Colon (tissue), 2 donors: ENCODE data around the gene XXYLT1.
"Not testable (repeated sequence)": the region's sequence is repeated elsewhere in the genome, so short reads cannot be mapped to it uniquely, and the experiment has no call there.

ENCODE experiments used
- FAIRE-seq: peaks from 2 replicates; lab custom pipeline; 2012; peaks lifted over from hg19 to GRCh38; lab: Jason Lieb, UNC
- donor health status: control.
- donor health status: control.

XXYLT1 gene

GRCh38 chr3:195270817-195271409 lies at the start of gene XXYLT1:
XXYLT1 (minus strand) TSS chr3:195271159; CDS start chr3:195271058, 101 bp downstream.
- no peak for FAIRE-seq

- FAIRE-seq: no peak
These were observed 48.1 kb upstream of the XXYLT1 start for GRCh38 chr3:195319060-195319459.

GRCh38 chr3:195312714-195313113 lies 41.8 kb upstream of the XXYLT1 start:
- FAIRE-seq: no peak

DNA sequence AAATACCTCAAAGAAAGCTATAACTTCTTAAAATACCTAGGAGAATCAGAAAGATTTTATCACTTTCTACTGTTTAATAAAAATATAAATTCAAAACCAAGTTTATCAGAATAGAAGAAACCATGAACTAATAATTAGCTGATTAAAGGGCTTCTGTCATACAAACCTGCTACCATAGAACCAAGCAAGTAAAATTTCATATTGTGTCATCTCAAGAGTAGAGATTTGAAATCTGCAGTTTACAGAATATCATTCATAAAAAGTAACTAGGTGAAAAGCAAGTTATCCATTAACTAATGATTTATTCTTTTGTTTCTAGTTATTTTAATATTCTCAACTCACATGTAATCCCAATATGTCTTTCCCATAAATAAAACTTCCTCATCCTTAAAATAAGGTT lies 36.8 kb upstream of the XXYLT1 start:
- no peak for FAIRE-seq

GRCh38 chr3:195306369-195306768 lies 35.4 kb upstream of the XXYLT1 start:
- FAIRE-seq: no peak

GRCh38 chr3:195302431-195302830 lies 31.5 kb upstream of the XXYLT1 start:
- no peak for FAIRE-seq

GRCh38 chr3:195297446-195297845 lies 26.5 kb upstream of the XXYLT1 start:
- no peak for FAIRE-seq

DNA sequence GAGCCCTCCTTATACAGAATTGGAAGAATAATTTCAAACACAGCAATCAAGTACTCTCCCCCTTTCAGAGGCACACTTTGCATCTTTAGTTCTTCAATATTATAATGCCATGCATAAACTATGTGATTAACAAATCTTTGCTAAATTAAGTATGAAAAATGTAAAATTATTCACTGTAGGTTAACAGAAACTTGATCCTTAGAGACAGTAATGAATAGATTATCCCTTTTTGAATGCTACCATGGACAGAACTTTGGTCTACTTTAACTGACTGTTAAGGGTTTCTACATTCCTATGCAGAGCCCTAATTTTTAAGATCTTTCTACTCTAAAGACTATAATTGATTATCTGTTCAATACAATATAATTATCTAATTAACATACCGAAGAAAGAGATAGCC lies 25.7 kb upstream of the XXYLT1 start:
- no peak for FAIRE-seq

GRCh38 chr3:195291121-195291520 lies 20.2 kb upstream of the XXYLT1 start:
- no peak for FAIRE-seq

GRCh38 chr3:195290643-195291042 lies 19.7 kb upstream of the XXYLT1 start:
- FAIRE-seq: not testable (repeated sequence)

DNA sequence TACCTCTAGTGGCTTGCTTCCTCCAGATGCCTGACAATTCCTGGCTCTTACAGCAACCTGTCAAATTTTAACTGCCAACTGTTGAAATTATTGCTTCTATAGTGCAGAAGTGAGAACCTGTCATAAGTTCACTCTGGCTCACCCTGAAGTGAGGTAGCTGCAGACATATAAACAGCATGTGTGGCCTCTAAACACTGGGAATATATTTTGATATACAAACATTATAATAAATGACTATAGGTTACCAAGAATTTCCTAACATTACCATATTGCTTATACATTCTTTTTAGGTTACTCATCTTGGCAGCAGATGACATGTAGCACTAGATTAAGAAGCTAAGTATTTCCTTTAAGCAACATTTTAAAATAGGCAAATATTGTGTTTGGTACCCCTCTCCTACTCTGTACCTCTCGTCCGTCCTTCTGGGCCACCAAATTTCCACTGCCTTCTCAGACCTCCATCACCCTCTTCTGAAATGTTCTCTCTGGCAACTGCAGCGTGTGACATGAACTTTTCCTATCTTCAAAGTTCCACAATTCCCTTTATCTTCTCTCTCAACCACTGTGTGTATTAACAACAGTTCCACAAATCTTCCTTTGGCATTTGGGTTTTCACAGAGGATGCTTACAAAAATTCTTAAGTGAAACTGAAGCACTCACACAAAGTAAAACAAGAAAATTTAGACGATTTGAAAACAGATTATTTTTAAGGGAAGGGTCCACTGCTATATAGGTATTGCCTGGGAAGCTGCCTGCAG lies 15.3 kb upstream of the XXYLT1 start:
- no peak for FAIRE-seq

- FAIRE-seq: no peak
These were observed 14.4 kb upstream of the XXYLT1 start for GRCh38 chr3:195285372-195285771.

DNA sequence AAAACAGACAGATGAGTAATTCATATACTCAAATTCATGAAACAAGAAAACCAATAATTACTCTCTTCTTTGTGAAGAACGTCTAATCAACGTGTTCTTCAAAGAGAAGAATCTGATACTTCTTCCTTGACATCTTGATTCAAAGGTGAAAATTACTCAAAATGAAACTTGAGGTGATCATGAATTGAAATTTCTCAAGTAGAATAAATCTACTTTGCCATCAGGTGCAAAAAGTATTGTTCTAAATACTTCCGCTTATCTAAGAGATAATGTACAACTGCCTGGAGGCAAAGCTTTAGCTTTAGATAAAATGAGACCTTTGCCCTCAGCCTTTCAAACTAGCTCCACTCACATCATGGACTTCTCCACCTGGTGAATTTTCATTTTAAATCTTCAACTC lies 13.9 kb upstream of the XXYLT1 start:
- no peak for FAIRE-seq

DNA sequence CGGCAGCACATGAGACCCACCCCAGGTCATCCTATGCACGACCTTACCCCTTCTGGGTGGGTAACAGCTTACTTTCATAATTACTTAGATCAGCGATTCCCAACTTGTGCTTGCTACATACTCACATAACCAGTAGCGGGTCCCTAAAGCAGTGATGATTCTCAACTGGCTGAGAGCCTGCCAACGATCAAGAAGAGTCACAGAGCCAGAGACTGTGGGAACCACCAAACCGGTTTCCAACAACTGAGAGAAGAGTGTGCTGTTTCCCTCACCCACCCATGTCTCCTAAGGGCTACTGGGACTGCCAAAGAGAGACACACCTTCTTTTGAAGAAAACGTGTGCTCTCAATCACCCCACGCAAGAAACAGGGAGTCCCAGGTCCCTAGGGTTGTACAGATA lies 12.0 kb upstream of the XXYLT1 start:
- no peak for FAIRE-seq

DNA sequence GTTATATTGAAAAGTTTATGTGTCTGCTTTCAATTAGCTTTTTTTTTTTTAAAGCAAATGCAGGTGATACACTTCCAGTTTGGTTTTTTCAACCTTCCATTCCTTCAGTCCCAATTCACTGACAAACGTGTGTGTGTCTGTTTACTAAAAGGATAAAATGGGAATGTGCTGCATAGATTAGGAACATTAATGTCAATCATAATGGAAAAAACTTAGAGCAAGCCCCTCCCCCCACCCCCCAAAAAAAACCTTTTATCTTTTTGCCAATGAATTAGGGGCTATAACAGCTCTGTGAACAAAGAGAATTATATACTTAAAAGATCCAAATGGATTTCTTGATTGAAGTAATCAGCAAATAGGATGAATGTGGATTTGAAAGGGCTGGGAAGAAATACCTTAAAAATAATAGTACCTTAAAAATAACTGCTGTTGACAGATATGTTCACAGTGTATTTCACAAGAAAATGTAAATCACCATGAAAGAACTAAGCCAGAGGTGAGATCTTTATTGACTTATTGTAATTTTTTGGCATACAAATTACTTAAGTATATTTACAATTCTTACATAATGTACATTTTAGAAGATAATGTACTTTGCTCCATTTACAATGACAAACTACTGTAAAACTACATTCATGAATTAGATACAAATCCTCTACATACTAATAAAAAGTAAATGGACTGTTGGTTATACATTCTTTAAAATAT lies 3.5 kb upstream of the XXYLT1 start:
- no peak for FAIRE-seq

- no peak for FAIRE-seq
These were observed 668 bp upstream of the XXYLT1 start for GRCh38 chr3:195271410-195272243.

- no peak for FAIRE-seq
These were observed 711 bp downstream of the XXYLT1 start for GRCh38 chr3:195270079-195270816.

DNA sequence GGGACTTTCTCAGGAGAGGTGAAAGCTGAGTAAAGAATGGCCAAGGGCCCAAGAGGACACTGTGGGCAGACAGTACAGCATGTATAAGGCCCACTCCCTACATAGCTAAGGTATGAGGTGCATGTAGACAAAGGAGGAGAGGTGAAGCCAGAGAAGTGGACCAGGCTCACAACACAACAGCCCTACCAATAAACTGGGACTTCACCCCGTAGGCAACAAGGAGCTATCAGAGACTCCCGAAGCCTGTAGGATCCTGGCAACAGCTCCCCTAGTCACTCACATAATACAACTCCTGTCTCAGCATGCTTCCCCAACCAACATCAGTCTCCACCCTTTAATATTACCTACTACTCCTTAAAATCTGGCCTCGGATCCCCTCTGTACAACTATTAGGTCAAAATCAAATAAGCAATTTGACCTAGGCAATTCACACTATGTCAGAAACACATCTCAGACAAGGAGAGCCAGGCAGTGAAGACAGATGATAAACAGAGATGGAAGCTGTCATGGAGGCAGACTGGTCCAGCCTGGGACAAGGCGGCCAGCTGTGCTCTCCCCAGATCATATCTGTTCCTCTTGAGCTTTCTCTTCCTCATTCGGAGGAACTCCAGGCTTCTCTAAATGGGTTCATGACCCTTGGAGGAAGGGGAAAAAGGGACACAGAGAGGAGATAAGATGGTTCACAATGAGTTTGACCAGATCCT lies 1.4 kb downstream of the XXYLT1 start:
- FAIRE-seq: no peak

DNA sequence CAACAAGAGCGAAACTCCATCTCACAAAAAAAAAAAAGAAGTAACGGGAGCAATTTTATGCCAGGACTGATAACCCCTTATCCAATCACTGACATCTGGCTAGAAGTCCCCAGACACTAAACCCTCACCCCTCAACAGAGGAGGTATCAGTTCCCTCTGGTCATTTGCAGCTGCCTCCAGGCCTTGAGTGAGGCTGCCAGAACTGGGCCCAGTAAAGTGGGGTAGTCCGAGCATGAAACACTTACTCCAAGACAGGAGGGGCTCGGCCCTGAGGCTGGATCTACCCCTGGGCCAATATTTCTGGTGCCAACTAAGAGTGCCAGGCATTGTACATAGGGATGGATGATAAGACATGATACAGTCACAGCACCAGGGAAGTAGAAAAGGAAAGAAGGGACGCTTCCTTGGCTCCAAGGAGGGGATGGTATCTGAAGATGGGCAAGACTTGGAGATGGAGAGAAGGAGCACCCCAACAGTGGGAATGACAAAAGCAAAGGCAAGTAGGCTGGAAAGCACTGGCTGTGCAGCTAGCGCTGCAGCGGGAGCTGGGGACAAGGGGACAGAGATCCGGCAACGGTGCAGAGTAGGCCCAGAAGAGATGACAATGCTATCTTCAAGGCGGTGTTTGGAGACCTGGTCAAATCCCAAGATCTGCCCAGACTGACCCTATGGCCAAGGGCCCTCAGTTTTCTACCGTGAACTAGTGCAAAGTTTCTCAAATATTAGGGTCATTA lies 2.2 kb downstream of the XXYLT1 start:
- FAIRE-seq: no peak

- FAIRE-seq: no peak
These were observed 3.9 kb downstream of the XXYLT1 start for GRCh38 chr3:195267096-195267495.
